Stimulated activated CD8-positive, alpha-beta memory T cell treated with anti-CD3 and anti-CD28 coated beads, Interleukin-2, amount 100 ng/mL, for 1 hour (primary cell): Measurements from ENCODE around the gene MAPRE3.

Experiments used
- DNase-seq, 2 donors: peaks; one replicate each; pipeline ENCODE4 v3.0.0-alpha.2; 2020; ENCODE audit warnings: low read depth in 2 of 2

MAPRE3 gene

DNA sequence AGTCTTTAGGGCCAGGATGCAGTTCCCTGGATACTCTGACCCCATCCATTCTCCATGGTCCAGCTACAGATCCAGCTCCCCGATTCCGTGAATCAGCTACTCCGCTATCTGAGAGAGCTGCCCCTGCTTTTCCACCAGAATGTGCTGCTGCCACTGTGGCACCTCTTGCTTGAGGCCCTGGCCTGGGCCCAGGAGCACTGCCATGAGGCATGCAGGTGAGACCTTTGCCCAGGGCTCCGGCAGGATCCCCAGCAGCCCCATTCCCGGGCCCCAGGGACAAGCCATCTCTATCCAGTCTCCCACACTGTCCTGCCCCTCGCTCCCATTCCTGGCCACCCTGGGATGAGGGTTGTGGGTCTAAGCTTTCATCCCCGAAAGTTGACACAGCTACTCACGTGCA, 69.8 kb downstream of the MAPRE3 start:
- DNase-seq = no peak

- no peak for DNase-seq
Measured at GRCh38 chr2:27041752-27042151, 71.3 kb downstream of the MAPRE3 start.

- DNase-seq = no peak
Measured at GRCh38 chr2:27042159-27042661, 71.8 kb downstream of the MAPRE3 start.

DNA sequence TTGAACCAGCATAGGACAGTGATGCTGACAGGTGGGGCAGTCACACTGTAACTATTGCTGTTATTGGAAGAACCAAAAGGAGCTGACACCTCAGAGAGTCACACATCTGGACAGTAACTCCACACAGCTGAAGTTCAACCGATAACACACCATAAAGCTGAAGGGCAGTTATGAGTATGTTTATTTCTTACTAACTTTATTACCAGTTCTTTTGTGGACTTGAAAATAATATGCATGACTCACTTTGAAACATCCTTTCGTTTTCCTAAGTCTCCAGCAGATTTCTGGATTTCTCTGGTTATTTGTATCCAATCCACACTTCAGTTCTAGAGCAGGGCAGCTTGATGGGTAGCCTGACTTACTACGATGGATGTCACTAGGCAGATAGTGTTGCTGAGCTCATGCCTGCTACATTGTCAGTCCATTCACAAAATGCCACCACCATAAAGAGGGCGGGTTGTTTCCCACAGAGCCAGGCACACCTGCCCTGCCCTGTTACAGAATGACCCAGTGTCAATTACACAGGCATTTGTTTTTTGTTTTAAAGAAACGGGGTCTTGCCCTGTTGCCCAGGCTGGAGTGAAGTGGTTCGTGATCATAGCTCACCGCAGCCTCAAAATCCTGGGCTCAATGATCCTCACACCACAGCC, 72.7 kb downstream of the MAPRE3 start:
- no peak for DNase-seq

DNA sequence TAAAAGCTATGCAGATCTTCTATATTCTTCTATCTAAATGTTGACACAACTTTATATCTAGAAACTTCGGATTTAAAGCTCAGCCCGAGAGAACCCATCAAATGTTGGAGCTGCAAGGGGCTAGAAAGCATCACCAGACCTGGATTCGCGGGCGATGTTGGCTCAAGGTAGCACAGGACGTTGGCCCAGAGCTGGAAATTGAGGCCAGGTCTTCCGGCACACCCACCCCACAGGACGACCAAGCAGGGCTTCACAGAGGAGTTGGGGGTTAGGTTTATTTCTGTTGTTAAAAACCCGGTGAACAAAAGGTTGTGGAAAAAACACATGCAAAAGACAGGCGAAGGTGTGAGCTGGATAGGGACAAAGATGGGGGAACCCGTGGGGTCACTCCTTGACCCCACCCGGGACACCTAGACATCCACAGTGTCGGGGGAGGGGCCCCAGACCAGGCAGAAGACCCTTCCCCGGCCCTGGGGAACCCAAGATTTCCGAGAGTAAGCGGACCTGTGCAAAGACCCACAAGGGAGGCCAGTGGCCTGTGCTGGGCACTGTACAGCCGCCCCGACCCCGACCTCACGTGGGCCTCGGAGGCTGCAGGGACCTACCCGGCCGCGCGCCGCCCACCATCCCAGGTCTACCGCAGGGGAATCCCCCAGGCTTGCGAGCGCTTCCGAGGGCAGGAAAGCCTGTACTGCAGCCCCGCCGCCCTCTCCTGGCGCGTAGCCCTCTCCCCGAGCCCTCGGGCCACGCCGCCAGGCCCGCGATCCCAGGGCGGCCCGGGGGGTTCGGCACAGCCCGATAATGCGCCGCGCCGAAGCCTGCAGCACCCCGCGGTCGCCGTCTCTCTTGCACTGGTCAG, 79.2 kb downstream of the MAPRE3 start:
- DNase-seq = peak; percentile 16 to 30

DNA sequence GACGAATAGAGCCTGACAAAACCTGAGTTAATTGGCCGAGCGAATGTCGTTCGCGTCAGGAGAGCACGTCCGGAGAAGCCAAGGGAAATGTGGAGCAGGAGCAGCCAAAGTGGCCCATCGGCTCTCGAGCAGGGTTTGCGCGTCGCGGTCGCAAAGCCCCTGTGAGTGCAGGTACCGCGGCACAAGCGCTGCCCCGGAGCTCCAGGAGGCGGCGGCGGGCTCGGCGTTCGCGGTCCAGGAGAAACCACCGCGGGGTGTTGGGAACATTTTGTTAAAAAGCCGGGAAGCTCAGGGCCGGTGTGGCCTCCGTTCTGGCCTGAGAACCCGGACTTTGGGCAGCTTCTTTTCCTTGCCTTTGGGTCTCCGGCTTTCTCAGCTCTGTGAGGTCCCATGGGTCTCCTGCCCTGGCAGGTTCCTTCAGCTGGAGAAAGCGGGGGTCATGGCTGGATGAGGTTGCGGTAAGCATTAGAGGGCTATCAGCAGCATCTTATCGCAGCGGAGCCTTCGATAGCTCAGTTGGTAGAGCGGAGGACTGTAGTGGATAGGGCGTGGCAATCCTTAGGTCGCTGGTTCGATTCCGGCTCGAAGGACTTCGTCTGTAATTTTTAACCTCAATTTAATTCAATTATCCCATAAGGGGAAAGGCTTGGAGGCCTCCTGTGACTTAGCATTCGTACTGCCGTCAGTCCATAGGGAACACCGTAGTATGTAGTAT, 80.0 kb downstream of the MAPRE3 start:
- peak; percentile 83 to 88 for DNase-seq

- peak; percentile 91 to 94 for DNase-seq
Measured at GRCh38 chr2:27050996-27051901, 80.8 kb downstream of the MAPRE3 start, which contains the start of gene AGBL5. TSS of gene AGBL5 (plus strand) at chr2:27051668. CDS start at chr2:27052959, 1,291 bp downstream.

DNA sequence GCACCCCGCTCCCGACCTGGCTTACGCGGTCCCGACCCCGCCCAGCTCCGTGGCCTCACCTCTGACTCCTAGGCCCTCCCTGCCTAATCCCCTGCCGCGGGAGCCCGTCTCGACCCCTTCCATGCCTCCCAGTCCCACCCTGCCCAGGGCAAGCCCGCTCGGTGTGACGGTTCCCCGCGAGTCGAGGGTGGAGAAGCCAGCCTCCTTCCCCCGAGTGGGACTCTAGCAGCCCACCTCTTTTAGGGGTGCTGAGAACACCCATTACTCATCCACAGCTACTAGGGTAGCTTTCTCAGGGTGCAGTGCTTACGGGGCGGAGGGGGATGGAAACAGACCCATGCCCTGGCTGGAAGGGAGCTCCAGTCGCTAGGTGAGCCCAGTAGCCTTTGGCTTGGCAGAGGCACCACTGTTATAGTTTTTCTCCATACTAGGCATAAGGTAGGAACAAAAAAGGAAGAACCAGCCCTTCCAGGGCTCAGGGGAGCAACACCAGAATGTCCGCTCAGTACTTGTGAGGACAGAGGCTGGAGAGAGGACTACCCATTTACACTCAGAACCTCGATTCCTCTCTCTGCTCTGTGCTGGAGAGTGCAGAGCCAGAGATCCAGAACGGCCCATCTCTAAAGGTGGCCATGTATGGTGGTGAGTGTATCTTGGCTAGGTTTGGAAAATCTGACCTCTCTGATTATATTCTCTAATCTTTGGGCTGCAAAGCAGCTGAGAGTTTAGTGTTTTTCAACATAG, 81.6 kb downstream of the MAPRE3 start:
- no peak for DNase-seq

DNA sequence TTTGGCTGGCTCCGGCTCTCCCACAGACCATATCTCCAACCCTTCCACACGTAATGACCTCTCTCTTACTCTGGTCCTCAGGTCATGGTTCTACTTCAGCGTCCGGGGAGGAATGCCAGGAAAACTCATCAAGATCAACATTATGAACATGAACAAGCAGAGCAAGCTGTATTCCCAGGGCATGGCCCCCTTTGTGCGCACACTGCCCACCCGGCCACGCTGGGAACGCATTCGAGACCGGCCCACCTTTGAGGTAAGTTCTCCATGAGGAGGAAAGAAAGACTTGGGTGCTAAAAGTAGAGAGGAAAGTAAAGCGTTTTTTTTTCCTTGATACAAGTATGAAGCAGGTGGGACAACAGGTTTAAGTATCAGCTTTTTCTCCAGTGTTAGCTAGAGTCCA, 82.9 kb downstream of the MAPRE3 start:
- DNase-seq = no peak

DNA sequence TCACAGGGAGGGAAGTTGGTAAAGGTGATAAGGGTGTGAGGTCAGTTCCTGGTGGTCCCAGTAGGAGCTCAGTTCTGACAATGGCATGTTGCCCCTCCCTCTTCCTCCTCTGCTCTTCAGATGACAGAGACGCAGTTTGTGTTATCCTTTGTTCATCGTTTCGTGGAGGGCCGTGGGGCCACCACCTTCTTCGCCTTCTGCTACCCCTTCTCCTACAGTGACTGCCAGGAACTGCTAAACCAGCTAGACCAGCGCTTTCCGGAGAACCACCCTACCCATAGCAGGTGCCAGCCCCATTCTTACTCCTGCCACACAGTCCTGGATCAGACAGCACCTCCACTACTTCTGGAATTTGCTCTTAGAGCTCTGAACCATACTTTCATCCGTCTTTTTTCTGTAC, 83.3 kb downstream of the MAPRE3 start:
- DNase-seq = no peak

DNA sequence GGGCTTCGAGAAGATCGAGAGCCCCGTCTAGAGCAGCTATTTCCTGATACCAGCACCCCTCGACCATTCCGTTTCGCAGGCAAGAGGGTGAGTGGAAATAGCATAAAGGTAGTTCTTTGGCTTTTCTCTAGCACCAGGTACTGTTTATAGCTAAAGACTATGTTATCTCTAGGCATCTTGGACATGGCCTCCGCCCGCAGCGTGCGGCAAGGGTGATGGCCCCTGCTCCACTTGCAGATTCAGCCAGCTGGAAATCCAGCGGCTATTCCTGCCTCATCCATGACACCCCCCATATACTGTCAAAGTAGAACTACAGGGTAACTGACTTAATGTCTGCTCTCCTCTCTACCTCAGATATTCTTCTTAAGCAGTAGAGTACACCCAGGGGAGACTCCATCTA, 84.3 kb downstream of the MAPRE3 start:
- DNase-seq = no peak

DNA sequence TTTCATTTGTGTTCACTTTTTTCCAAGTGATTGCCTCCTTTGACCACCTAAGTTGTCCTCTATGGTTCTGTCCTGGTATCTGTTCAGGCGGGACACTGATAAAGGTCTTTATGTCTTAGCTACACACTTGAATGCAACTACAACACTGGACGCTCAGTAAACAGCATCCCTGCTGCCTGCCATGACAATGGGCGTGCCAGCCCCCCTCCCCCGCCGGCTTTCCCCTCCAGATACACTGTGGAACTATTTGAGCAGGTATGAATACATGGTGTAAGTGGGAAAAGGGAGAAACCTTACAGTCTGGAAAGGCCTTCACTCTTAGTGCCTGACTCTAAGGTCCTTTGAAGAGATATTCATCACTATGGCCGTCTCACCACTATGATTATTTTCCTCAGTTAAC, 86.7 kb downstream of the MAPRE3 start:
- DNase-seq = no peak

DNA sequence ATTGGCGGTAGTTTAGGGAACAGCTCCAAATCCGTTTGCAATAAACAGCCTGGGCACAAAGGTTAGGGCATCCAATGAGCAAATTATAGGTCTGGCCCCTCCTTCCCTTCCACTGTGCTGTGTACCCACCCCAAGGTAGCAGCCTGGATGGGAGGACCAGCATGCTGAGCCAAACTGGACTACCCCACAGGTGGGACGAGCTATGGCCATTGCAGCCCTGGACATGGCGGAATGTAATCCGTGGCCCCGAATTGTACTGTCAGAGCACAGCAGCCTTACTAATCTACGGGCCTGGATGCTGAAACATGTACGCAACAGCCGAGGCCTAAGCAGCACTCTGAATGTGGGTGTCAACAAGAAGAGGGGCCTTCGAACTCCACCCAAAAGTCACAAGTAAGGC, 87.8 kb downstream of the MAPRE3 start:
- no peak for DNase-seq

- no peak for DNase-seq
Measured at GRCh38 chr2:27059141-27059820, 88.8 kb downstream of the MAPRE3 start.

DNA sequence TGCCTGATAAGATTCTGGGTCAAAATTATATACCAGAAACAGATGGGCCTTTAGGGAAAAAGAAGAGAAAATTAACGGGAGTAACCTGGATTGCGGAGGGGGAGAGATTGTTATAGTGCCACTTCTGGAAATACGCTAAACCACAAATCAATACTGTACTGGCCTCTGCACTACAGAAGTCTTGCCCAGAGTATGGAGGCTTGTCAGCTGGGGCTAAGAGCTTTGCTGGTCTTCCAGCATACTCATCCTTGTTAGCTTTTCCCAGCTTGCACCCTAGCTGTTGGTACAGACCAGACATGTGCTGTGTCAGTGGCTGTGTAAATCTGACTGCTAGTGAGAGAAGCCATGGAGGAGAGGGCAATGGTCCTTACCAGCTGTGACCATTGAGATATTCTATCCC, 89.9 kb downstream of the MAPRE3 start:
- DNase-seq = no peak

DNA sequence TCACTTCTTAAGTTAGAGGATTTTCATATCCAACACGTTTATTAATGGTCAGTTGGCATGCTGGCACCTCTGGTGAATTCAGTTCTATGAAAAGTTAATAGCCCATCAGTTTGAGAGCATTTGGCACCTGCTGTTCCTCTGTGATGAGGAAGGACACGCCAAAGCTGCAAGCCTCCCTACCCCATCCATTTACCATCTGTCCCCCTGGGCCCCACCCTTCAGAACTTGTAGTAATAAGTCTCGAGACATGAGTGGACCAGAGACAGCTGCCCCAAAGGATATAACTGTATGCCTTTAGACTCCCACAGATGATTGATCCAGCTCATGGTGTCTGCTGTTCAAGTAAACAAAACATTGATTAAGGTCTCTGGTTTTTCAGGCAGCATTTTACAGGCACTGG, 94.7 kb downstream of the MAPRE3 start:
- no peak for DNase-seq

- no peak for DNase-seq
Measured at GRCh38 chr2:27067385-27067784, 96.9 kb downstream of the MAPRE3 start.

DNA sequence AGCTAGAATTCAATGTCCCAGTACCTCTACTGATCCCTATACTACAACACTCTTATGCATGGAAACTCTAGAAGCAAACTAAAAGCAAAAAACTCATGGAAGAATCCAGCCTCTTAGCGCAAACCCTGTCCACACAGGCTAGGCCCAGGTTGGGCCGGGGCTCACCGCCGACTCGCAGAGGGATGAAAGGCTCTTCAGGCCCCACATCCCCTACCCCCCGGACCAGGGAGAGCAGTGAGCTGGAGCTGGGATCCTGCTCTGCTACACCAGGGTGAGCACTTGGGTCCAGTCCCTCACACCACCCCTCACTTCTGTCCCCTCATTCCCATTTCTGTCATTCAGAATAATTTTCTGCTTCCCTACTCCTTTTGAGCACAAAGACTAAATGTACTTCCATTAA, 99.0 kb downstream of the MAPRE3 start:
- DNase-seq = no peak

DNA sequence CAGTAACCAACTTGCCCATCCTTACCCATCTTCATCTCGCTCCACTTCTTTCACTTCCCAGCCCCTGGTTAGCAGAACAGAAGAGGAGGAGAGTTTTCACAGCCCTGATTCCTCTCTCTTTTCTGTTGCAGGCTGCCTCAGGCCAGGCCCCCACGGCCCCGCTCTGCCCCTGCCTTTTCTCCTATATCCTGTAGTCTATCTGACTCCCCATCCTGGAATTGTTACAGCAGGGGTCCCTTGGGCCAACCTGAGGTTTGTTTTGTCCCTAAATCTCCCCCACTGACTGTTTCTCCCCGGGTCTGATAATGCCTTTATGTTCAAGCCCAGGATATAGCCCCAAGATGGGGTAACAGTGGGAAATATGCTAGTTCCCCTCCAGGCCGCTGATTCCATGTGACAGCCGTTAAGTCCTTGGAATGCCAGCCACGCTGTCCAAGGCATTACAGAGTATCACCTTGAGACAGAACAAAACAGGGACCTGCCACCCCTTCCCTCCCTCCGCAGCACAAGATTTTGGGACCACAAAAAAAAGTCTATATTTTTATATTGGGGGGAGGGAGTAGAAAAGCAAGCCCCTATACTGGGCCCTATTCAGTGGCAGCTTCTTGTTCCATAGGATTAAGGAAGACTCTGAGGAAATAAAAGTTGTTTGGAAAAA, 99.7 kb downstream of the MAPRE3 start:
- DNase-seq = no peak
